SK-N-SH treated with all-trans-retinoic acid at 6 μM for 48 hours (cell line): ENCODE measurements around the gene MGARP.

Experiments
- ATAC-seq: fragments of 200-7000 bp; cut with Tn5 transposase; 3 replicates; pipeline ENCODE4 v1.9.1; 2020; ENCODE audit warnings: mild to moderate bottlenecking, moderate library complexity
- ARNTL ChIP-seq: fragments of 450-650 bp; formaldehyde crosslinking; IDR thresholded peaks from 2 replicates; pipeline ENCODE4 v1.5.0; 2020; ENCODE audit warnings: low read depth, mild to moderate bottlenecking, moderate library complexity, borderline replicate concordance
- BACH2 ChIP-seq: fragments of 250-450 bp; sonication (Bioruptor Pico); IDR thresholded peaks from 2 replicates; pipeline ENCODE4 v1.9.0; 2021; ENCODE audit warnings: mild to moderate bottlenecking, borderline replicate concordance
- CSRNP3 ChIP-seq: fragments of 250-450 bp; sonication (Bioruptor Pico); IDR thresholded peaks from 2 replicates; pipeline ENCODE4 v1.5.1; 2021; ENCODE audit warnings: mild to moderate bottlenecking, moderate library complexity
- GLIS3 ChIP-seq: fragments of 250-450 bp; sonication (Bioruptor Pico); IDR thresholded peaks from 2 replicates; pipeline ENCODE4 v1.5.0; 2020; ENCODE audit warnings: mild to moderate bottlenecking, moderate library complexity
- ISL1 ChIP-seq: fragments of 250-450 bp; sonication (Bioruptor Pico); IDR thresholded peaks from 2 replicates; pipeline ENCODE4 v2.1.2; 2022; ENCODE audit warnings: mild to moderate bottlenecking, moderate library complexity
- OSR1 ChIP-seq: fragments of 250-450 bp; sonication (Bioruptor Pico); IDR thresholded peaks from 2 replicates; pipeline ENCODE4 v1.8.0; 2022; ENCODE audit warnings: moderate library complexity, mild to moderate bottlenecking, inconsistent platforms
- POU6F1 ChIP-seq: fragments of 250-450 bp; sonication (Bioruptor Pico); IDR thresholded peaks from 2 replicates; pipeline ENCODE4 v1.8.0; 2021; ENCODE audit warnings: low read depth, mild to moderate bottlenecking, moderate library complexity, borderline replicate concordance
- PPARA ChIP-seq: fragments of 250-450 bp; sonication (Bioruptor Pico); IDR thresholded peaks from 2 replicates; pipeline ENCODE4 v1.5.0; 2020; ENCODE audit warnings: mild to moderate bottlenecking, borderline replicate concordance
- RARB ChIP-seq: fragments of 250-450 bp; sonication (Bioruptor Pico); IDR thresholded peaks from 2 replicates; pipeline ENCODE4 v1.8.0; 2021; ENCODE audit warnings: mild to moderate bottlenecking, moderate library complexity
- SNAI2 ChIP-seq: fragments of 250-450 bp; sonication (Bioruptor Pico); IDR thresholded peaks from 2 replicates; pipeline ENCODE4 v1.5.0; 2020; ENCODE audit warnings: mild to moderate bottlenecking, moderate library complexity
- TCF4 ChIP-seq: fragments of 250-450 bp; sonication (Bioruptor Pico); IDR thresholded peaks from 2 replicates; pipeline ENCODE4 v1.8.0; 2021; ENCODE audit warnings: mild to moderate bottlenecking, moderate library complexity, borderline replicate concordance
- TOX ChIP-seq: fragments of 250-450 bp; sonication (Bioruptor Pico); IDR thresholded peaks from 2 replicates; pipeline ENCODE4 v1.8.0; 2021; ENCODE audit warnings: mild to moderate bottlenecking, moderate library complexity, borderline replicate concordance
- TSHZ2 ChIP-seq: fragments of 250-450 bp; sonication (Bioruptor Pico); IDR thresholded peaks from 2 replicates; pipeline ENCODE4 v1.5.0; 2020; ENCODE audit warnings: mild to moderate bottlenecking, moderate library complexity
- ZC3H10 ChIP-seq: fragments of 250-450 bp; sonication (Bioruptor Pico); IDR thresholded peaks from 2 replicates; pipeline ENCODE4 v1.5.1; 2021; ENCODE audit warnings: mild to moderate bottlenecking, moderate library complexity
- ZFP30 ChIP-seq: fragments of 450-650 bp; formaldehyde crosslinking; IDR thresholded peaks from 2 replicates; pipeline ENCODE4 v1.5.0; 2022; ENCODE audit warnings: mild to moderate bottlenecking, moderate library complexity
- ZNF70 ChIP-seq: fragments of 450-650 bp; formaldehyde crosslinking; IDR thresholded peaks from 2 replicates; pipeline ENCODE4 v1.5.0; 2020; ENCODE audit warnings: mild to moderate bottlenecking, moderate library complexity
- ZNF8 ChIP-seq: fragments of 450-650 bp; formaldehyde crosslinking; IDR thresholded peaks from 2 replicates; pipeline ENCODE4 v1.5.0; 2020; ENCODE audit warnings: mild to moderate bottlenecking, moderate library complexity

Gene MGARP

GRCh38 chr4:139273835-139274234 lies 6.2 kb downstream of the MGARP start:
- TF ChIP-seq CSRNP3 (CRISPR knock-in tag) = no peak
- no peak for TF ChIP-seq POU6F1 (CRISPR knock-in tag)
- no peak for TF ChIP-seq BACH2
- ATAC-seq = no peak

- ATAC-seq = peak; percentile 44
- TF ChIP-seq PPARA (CRISPR knock-in tag) (no peak), ISL1 (CRISPR knock-in tag) (0 out of 2 replicates have a peak, but pooled peaks have one; percentile 22), POU6F1 (CRISPR knock-in tag) (no peak)
Measured at GRCh38 chr4:139267301-139267700, 12.7 kb downstream of the MGARP start.

- ATAC-seq = peak; percentile 93
- TF ChIP-seq PPARA (CRISPR knock-in tag) (no peak), CSRNP3 (CRISPR knock-in tag) (no peak), ARNTL (CRISPR knock-in tag) (no peak), ZNF8 (CRISPR knock-in tag) (no peak), TOX (CRISPR knock-in tag) (no peak), RARB (CRISPR knock-in tag) (no peak), ISL1 (CRISPR knock-in tag) (peak; percentile 73)
Measured at GRCh38 chr4:139266583-139267257, 13.3 kb downstream of the MGARP start.

GRCh38 chr4:139266208-139266582 lies 13.8 kb downstream of the MGARP start:
- ATAC-seq = peak; percentile 54
- no peak for TF ChIP-seq ZNF70 (CRISPR knock-in tag)
- TF ChIP-seq OSR1 = no peak
- no peak for TF ChIP-seq TSHZ2 (CRISPR knock-in tag)
- no peak for TF ChIP-seq ZC3H10 (CRISPR knock-in tag)
- TF ChIP-seq BACH2 = no peak
- no peak for TF ChIP-seq POU6F1 (CRISPR knock-in tag)
- TF ChIP-seq TCF4 = no peak
- TF ChIP-seq SNAI2 (CRISPR knock-in tag) = no peak
- no peak for TF ChIP-seq ISL1 (CRISPR knock-in tag)
- no peak for TF ChIP-seq TOX (CRISPR knock-in tag)
- no peak for TF ChIP-seq GLIS3 (CRISPR knock-in tag)
- no peak for TF ChIP-seq RARB (CRISPR knock-in tag)
- no peak for TF ChIP-seq ZFP30 (CRISPR knock-in tag)
- no peak for TF ChIP-seq ARNTL (CRISPR knock-in tag)
- no peak for TF ChIP-seq PPARA (CRISPR knock-in tag)
